Upper lobe of right lung (tissue), 1 donor: Measurements from ENCODE around the gene DCAF7. TPM values are rescaled to one million over a fixed set of nuclear protein-coding genes. Genes with fewer than 3 reads are reported as not detected.

Experiments used
- ATAC-seq: fragments of 200-7000 bp; cut with Tn5 transposase; one replicate; pipeline ENCODE4 v1.9.1; 2020; ENCODE audit warnings: mild to moderate bottlenecking, moderate library complexity
- DNase-seq: peaks from one replicate; pipeline ENCODE4 v3.0.0-alpha.2; 2020
- H3K27ac ChIP-seq: fragments of 200-600 bp; one replicate; pipeline ENCODE4 v1.8.0; 2022
- H3K27me3 ChIP-seq: fragments of 200-600 bp; one replicate; pipeline ENCODE4 v1.8.0; 2022; ENCODE audit warnings: mild to moderate bottlenecking
- H3K36me3 ChIP-seq: fragments of 200-600 bp; one replicate; pipeline ENCODE4 v1.8.0; 2022
- H3K4me1 ChIP-seq: fragments of 200-600 bp; one replicate; pipeline ENCODE4 v1.8.0; 2022
- H3K4me3 ChIP-seq: fragments of 200-600 bp; one replicate; pipeline ENCODE4 v1.8.0; 2022; ENCODE audit warnings: mild to moderate bottlenecking
- H3K9me3 ChIP-seq: fragments of 200-600 bp; one replicate; pipeline ENCODE4 v1.8.0; 2022
- intact Hi-C: fragments of 100-400 bp; cut with DNase I; formaldehyde crosslinking; loops from one replicate; pipeline ENCODE4 v1.11.0; 2022
- total RNA-seq: library from RNA; stranded (reverse); fragmentation: NEBNext Ultra II Directional; extraction: Animal tissue kit (Norgen Biotek cat#: 25700); gene quantifications from one replicate; pipeline ENCODE4 v1.2.1, GENCODE V29; 2021
- TF ChIP-seq, protein P1 (sequence below): fragments of 200-600 bp; IDR thresholded peaks from one replicate; pipeline ENCODE4 v1.8.0; 2022; ENCODE audit warnings: antibody characterized with exemption
- donor health status: DM: no; HTN: yes; CAD: no; lungs with severe emphysema.

Gene DCAF7
- total RNA-seq, 1 donor from 2014 or later: 79.9 TPM

DNA sequence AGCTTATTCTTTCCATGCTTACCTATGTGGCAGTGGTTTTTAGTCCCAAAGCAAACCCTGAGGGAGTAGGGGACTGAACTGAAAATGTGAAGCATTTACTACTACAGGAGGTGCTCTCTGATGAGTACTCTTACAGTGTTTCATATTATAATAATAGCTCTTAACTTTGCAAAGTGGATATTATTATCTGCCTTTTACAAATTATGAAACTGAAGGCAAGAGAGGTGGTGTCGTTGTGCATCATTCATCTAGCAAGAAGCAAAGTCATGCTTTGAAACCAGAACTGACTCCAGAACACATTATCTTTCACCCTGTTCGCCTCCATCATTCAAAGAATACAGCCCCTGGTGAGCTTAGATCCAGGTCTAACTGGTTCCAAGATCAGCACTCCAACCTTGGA is 35.3 kb upstream of the DCAF7 start:
- intact Hi-C loops: no loop called here
- no peak for ATAC-seq
- H3K4me1 ChIP-seq: no peaks in the 10 kb centered on the region

DNA sequence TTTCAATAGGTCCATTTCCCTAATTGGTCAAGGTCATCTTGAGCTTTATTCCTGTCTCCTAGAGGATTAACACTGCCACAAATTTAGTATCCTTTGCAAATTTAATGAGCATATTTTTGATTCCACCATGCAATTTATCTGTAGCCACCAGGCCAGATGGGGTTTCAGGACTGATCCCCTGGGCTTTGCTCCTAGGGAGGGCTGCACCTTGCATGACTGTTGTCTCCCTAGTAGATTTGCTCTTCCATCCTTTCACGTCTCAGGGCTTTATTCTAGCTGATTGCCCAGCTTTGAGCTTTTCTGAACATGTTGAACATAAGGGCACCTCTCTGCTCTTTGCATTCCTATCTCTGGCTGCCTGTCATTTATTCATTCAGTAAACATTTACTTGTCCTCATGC is 34.9 kb upstream of the DCAF7 start:
- no peaks in the 10 kb centered on the region for H3K36me3 ChIP-seq
- no peaks in the 10 kb centered on the region for H3K9me3 ChIP-seq
- intact Hi-C loops: no loop called here
- no peak overlapping the region for H3K27ac ChIP-seq
- DNase-seq: no peak
- TF ChIP-seq, protein P1, sequence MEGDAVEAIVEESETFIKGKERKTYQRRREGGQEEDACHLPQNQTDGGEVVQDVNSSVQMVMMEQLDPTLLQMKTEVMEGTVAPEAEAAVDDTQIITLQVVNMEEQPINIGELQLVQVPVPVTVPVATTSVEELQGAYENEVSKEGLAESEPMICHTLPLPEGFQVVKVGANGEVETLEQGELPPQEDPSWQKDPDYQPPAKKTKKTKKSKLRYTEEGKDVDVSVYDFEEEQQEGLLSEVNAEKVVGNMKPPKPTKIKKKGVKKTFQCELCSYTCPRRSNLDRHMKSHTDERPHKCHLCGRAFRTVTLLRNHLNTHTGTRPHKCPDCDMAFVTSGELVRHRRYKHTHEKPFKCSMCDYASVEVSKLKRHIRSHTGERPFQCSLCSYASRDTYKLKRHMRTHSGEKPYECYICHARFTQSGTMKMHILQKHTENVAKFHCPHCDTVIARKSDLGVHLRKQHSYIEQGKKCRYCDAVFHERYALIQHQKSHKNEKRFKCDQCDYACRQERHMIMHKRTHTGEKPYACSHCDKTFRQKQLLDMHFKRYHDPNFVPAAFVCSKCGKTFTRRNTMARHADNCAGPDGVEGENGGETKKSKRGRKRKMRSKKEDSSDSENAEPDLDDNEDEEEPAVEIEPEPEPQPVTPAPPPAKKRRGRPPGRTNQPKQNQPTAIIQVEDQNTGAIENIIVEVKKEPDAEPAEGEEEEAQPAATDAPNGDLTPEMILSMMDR: no peak
- H3K4me1 ChIP-seq: no peaks in the 10 kb centered on the region
- ATAC-seq: no peak
- H3K27me3 ChIP-seq: no peaks in the 10 kb centered on the region
- no peak overlapping the region for H3K4me3 ChIP-seq

More for the DNA sequence above, 35.3 kb upstream of the DCAF7 start:
- H3K9me3 ChIP-seq: no peaks in the 10 kb centered on the region
- TF ChIP-seq, protein P1: no peak
- DNase-seq: no peak
- H3K36me3 ChIP-seq: no peaks in the 10 kb centered on the region
- H3K27ac ChIP-seq: no peak overlapping the region
- no peak overlapping the region for H3K4me3 ChIP-seq
- no peaks in the 10 kb centered on the region for H3K27me3 ChIP-seq

GRCh38 chr17:63516910-63517824 is 33.1 kb upstream of the DCAF7 start:
- H3K36me3 ChIP-seq: no peaks in the 10 kb centered on the region
- no peaks in the 10 kb centered on the region for H3K27me3 ChIP-seq
- ATAC-seq (no peak), DNase-seq (no peak)
- intact Hi-C loops: no loop called here
- no peak overlapping the region for H3K4me3 ChIP-seq
- H3K4me1 ChIP-seq: no peaks in the 10 kb centered on the region
- H3K27ac ChIP-seq: no peak overlapping the region
- TF ChIP-seq, protein P1: no peak
- H3K9me3 ChIP-seq: no peaks in the 10 kb centered on the region

GRCh38 chr17:63517825-63518534 is 32.3 kb upstream of the DCAF7 start:
- Histone ChIP-seq H3K27ac (no peak overlapping the region), H3K27me3 (no peaks in the 10 kb centered on the region), H3K4me1 (no peaks in the 10 kb centered on the region), H3K4me3 (no peak overlapping the region), H3K9me3 (no peaks in the 10 kb centered on the region), H3K36me3 (no peaks in the 10 kb centered on the region)
- DNase-seq (no peak), ATAC-seq (no peak)
- TF ChIP-seq, protein P1: no peak
- intact Hi-C loops: no loop called here

DNA sequence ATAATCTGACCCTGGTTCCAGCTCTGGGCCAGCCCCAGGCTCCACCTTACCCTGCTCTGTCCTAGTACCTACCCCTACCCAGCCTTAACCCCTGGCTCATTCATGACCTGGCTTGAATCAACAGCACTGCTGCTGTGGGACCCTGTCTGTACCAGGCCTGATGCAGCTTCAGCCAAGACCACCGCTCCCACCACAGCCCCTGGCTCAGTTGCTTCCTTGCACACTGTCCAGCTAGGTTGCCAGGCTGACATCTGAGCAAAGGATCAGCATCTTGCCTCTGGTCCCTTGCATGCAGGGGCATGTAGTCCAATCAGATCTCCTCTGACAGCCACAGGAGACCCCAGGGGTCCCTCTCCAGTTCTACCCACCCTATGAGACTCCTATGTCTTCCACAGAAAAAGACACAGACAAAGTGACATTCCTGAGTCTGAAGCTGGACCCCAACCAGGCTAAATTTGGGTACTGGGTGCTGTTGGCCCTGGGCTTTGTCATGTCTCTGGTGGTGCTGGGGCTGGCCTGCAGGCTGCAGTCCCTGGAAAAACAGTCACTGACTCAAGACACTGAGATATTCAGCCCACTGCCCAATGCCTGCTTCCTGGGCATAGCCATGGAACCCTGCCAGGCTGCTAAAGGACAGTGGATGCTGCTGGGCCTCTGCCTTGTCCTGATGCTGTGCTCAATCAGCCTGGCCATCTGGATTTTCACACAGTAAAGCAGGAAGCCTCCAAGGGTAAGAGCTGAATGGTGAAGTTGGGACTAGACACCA is 31.0 kb upstream of the DCAF7 start:
- TF ChIP-seq, protein P1: no peak
- DNase-seq (no peak), ATAC-seq (no peak)
- Histone ChIP-seq H3K27me3 (peaks cover 3% of the 10 kb centered on the region), H3K9me3 (no peaks in the 10 kb centered on the region), H3K4me3 (no peak overlapping the region), H3K27ac (no peak overlapping the region), H3K36me3 (no peaks in the 10 kb centered on the region), H3K4me1 (no peaks in the 10 kb centered on the region)
- intact Hi-C loops: no loop called here
